T-helper 17 cell (primary cell): ENCODE measurements around the gene ZNF428. TPM values are rescaled to one million over a fixed set of nuclear protein-coding genes. Genes with fewer than 3 reads are reported as not detected.

Experiments used
- ATAC-seq: fragments of 150-1000 bp; cut with Tn5 transposase; 2 replicates; pipeline ENCODE4 v1.10.0; 2021; ENCODE audit warnings: mild to moderate bottlenecking, moderate library complexity
- DNase-seq, 3 donors: peaks; one replicate each; pipeline versions ENCODE4 v3.0.0 to v3.0.0-alpha.2; 2020 to 2021
- H3K9me3 ChIP-seq: one replicate; pipeline ENCODE4 v1.7.0; 2013; ENCODE audit warnings: low read length, mild to moderate bottlenecking; ENCODE audit not compliant: control insufficient read depth, poor library complexity, severe bottlenecking
- H3K27ac Mint-ChIP-seq: one replicate; pipeline ENCODE4 v1.8.0; 2022; ENCODE audit warnings: mild to moderate bottlenecking, moderate library complexity, mixed read lengths
- H3K27me3 Mint-ChIP-seq: one replicate; pipeline ENCODE4 v1.8.0; 2022; ENCODE audit warnings: mixed read lengths
- H3K36me3 Mint-ChIP-seq: one replicate; pipeline ENCODE4 v1.8.0; 2022; ENCODE audit warnings: low read depth, mixed read lengths
- H3K4me1 Mint-ChIP-seq: one replicate; pipeline ENCODE4 v1.8.0; 2022; ENCODE audit warnings: mild to moderate bottlenecking, mixed read lengths
- H3K4me3 Mint-ChIP-seq: one replicate; pipeline ENCODE4 v1.8.0; 2022; ENCODE audit warnings: mild to moderate bottlenecking, moderate library complexity, mixed read lengths
- total RNA-seq, 4 donors: library from RNA in 2 of 4; stranded (reverse) in 2 of 4; gene quantifications; one replicate each; pipeline ENCODE4 v1.2.3 and lab custom pipeline; 2022 to 2026

The ZNF428 gene
- total RNA-seq, 2 donors from 2014 or later: 23.8 to 26.3 TPM

- peak overlapping the region; percentile 21 for H3K4me3 Mint-ChIP-seq
- peaks cover 6% of the 10 kb centered on the region for H3K36me3 Mint-ChIP-seq
- ATAC-seq: no peak
- H3K27ac Mint-ChIP-seq: no peak overlapping the region
- H3K27me3 Mint-ChIP-seq: no peaks in the 10 kb centered on the region
- DNase-seq: no peak
- no peaks in the 10 kb centered on the region for H3K9me3 ChIP-seq
- peaks cover 28% of the 10 kb centered on the region for H3K4me1 Mint-ChIP-seq
Observed at GRCh38 chr19:43572171-43572588, 47.2 kb downstream of the ZNF428 start.

DNA sequence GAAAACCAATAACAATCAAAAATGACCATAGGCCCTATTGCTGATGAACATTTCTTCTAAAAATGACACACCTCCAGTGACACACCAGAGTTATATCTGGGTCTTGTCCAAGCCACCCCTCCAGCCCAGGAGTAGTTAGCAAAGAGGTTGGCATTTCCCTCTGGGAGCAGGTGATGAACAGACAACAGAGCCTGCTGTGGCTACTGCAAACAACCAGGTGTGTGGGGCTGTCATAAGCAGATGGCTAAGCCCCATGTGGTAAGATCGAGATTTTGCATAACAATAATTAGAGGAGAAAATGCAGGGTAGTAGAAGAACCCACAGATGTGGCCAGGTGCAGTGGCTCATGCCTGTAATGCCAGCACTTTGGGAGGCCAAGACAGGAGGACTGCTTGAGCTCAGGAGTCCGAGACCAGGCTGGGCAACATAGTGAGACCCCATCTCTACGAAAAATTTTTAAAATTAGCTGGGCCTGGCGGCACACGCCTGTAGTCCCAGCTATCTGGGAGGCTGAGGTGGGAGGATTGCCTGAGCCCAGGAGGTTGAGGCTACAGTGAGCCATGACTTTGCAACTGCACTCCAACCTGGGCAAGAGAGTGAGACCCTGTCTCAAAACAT, 49.1 kb downstream of the ZNF428 start:
- ATAC-seq: no peak
- H3K9me3 ChIP-seq: no peaks in the 10 kb centered on the region
- DNase-seq: no peak
- Mint-ChIP-seq H3K27ac (peak overlapping the region; percentile 49), H3K4me1 (peaks cover 23% of the 10 kb centered on the region), H3K36me3 (peaks cover 8% of the 10 kb centered on the region), H3K4me3 (no peak overlapping the region), H3K27me3 (no peaks in the 10 kb centered on the region)

- H3K27me3 Mint-ChIP-seq: no peaks in the 10 kb centered on the region
- no peak for ATAC-seq
- no peak overlapping the region for H3K4me3 Mint-ChIP-seq
- no peaks in the 10 kb centered on the region for H3K9me3 ChIP-seq
- H3K4me1 Mint-ChIP-seq: peaks cover 22% of the 10 kb centered on the region
- no peak for DNase-seq
- H3K36me3 Mint-ChIP-seq: peaks cover 8% of the 10 kb centered on the region
- peak overlapping the region; percentile 49 for H3K27ac Mint-ChIP-seq
Observed at GRCh38 chr19:43569657-43570056, 49.8 kb downstream of the ZNF428 start.

GRCh38 chr19:43564800-43565199, 54.6 kb downstream of the ZNF428 start:
- Mint-ChIP-seq H3K27me3 (no peaks in the 10 kb centered on the region), H3K4me3 (no peak overlapping the region), H3K36me3 (peaks cover 3% of the 10 kb centered on the region), H3K4me1 (peaks cover 40% of the 10 kb centered on the region), H3K27ac (peak overlapping the region; percentile 96)
- DNase-seq (no peak), ATAC-seq (no peak)
- no peaks in the 10 kb centered on the region for H3K9me3 ChIP-seq

GRCh38 chr19:43563816-43564457, 55.5 kb downstream of the ZNF428 start:
- Mint-ChIP-seq H3K27me3 (no peaks in the 10 kb centered on the region), H3K36me3 (peaks cover 3% of the 10 kb centered on the region), H3K27ac (peak overlapping the region; percentile 96), H3K4me3 (peak overlapping the region; percentile 46), H3K4me1 (peaks cover 38% of the 10 kb centered on the region)
- DNase-seq: no peak
- H3K9me3 ChIP-seq: no peaks in the 10 kb centered on the region
- ATAC-seq: no peak

GRCh38 chr19:43562698-43563241, 56.7 kb downstream of the ZNF428 start:
- DNase-seq: peak; percentile 28 to 51 (median 49)
- H3K4me1 Mint-ChIP-seq: peaks cover 38% of the 10 kb centered on the region
- ATAC-seq: peak; percentile 93
- H3K36me3 Mint-ChIP-seq: peaks cover 3% of the 10 kb centered on the region
- no peaks in the 10 kb centered on the region for H3K9me3 ChIP-seq
- peak overlapping the region; percentile 65 for H3K4me3 Mint-ChIP-seq
- no peaks in the 10 kb centered on the region for H3K27me3 Mint-ChIP-seq
- peak overlapping the region; percentile 96 for H3K27ac Mint-ChIP-seq

DNA sequence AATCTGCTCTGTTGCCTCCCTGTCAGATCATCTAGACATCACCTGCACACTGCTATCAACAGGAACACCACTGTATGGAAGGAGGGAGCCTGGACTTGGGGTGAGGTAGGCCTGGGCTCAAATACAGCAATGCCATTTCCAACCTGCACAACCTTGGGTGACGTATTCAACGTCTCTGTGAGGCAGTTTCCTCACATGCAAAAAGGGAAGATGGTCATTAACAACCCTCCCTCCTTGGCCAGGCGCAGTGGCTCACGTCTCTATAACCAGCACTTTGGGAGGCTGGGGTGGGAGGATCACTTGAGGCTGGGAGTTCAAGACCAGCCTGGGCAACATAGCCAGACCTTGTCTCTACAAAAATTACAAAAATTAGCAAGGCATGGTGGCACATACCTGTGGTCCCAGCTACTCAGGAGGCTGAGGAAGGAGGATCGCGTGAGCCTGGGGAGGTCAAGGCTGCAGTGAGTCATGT, 57.2 kb downstream of the ZNF428 start:
- no peak for ATAC-seq
- Mint-ChIP-seq H3K36me3 (peaks cover 3% of the 10 kb centered on the region), H3K27me3 (no peaks in the 10 kb centered on the region), H3K27ac (peak overlapping the region; percentile 96), H3K4me1 (peaks cover 38% of the 10 kb centered on the region), H3K4me3 (peak overlapping the region; percentile 65)
- H3K9me3 ChIP-seq: no peaks in the 10 kb centered on the region
- no peak for DNase-seq

GRCh38 chr19:43561139-43561970, 58.1 kb downstream of the ZNF428 start:
- H3K4me3 Mint-ChIP-seq: no peak overlapping the region
- DNase-seq (no peak), ATAC-seq (no peak)
- peaks cover 36% of the 10 kb centered on the region for H3K4me1 Mint-ChIP-seq
- H3K27ac Mint-ChIP-seq: peak overlapping the region; percentile 96
- H3K36me3 Mint-ChIP-seq: peaks cover 2% of the 10 kb centered on the region
- H3K27me3 Mint-ChIP-seq: no peaks in the 10 kb centered on the region
- H3K9me3 ChIP-seq: no peaks in the 10 kb centered on the region

GRCh38 chr19:43560687-43561086, 58.7 kb downstream of the ZNF428 start:
- ATAC-seq (no peak), DNase-seq (no peak)
- Mint-ChIP-seq H3K36me3 (peaks cover 2% of the 10 kb centered on the region), H3K4me3 (no peak overlapping the region), H3K27me3 (no peaks in the 10 kb centered on the region), H3K27ac (peak overlapping the region; percentile 96), H3K4me1 (peaks cover 36% of the 10 kb centered on the region)
- H3K9me3 ChIP-seq: no peaks in the 10 kb centered on the region

Other genes with a start within 250 kb of the ZNF428 start
- gene TEX101, start 204.7 kb downstream of the ZNF428 start, total RNA-seq: not detected
- 1 to 10 TPM; 5.1 to 7.4 TPM for gene LYPD3, start 154.0 kb downstream of the ZNF428 start, total RNA-seq
- 10 to 100 TPM; 24.2 to 40.5 TPM for gene PHLDB3, start 114.9 kb downstream of the ZNF428 start, total RNA-seq
- 10 to 100 TPM; 21.0 to 30.3 TPM for gene ETHE1, start 92.4 kb downstream of the ZNF428 start, total RNA-seq
- gene ZNF575, start 86.4 kb downstream of the ZNF428 start, total RNA-seq: 1 to 10 TPM; 4.0 to 4.3 TPM
- 10 to 100 TPM; 37.9 to 38.9 TPM for gene XRCC1, start 44.1 kb downstream of the ZNF428 start, total RNA-seq
- 1 to 10 TPM in 1 of 2 donors, under 1 TPM in 1; 0.52 to 1.5 TPM for gene PINLYP, start 43.8 kb downstream of the ZNF428 start, total RNA-seq
- gene IRGQ, start 23.5 kb downstream of the ZNF428 start, total RNA-seq: 10 to 100 TPM; 49.9 to 51.1 TPM
- gene ZNF576, start 23.0 kb downstream of the ZNF428 start, total RNA-seq: 10 to 100 TPM in 1 of 2 donors, 1 to 10 TPM in 1; 7.9 to 11.1 TPM
- gene SRRM5, start 7.5 kb downstream of the ZNF428 start, total RNA-seq: under 1 TPM; 0.40 to 0.60 TPM
- gene CADM4, start 20.2 kb upstream of the ZNF428 start, total RNA-seq: under 1 TPM; 0.40 to 0.91 TPM
- gene PLAUR, start 50.5 kb upstream of the ZNF428 start, total RNA-seq: 10 to 100 TPM; 21.1 to 35.8 TPM
- gene IRGC, start 96.4 kb upstream of the ZNF428 start, total RNA-seq: not detected
- gene SMG9, start 135.3 kb upstream of the ZNF428 start, total RNA-seq: 10 to 100 TPM; 35.6 to 44.4 TPM
- 10 to 100 TPM; 46.4 to 63.1 TPM for gene KCNN4, start 161.3 kb upstream of the ZNF428 start, total RNA-seq
- under 1 TPM in 1 of 2 donors, not detected in 1; 0.45 TPM for gene LYPD5, start 182.8 kb upstream of the ZNF428 start, total RNA-seq
- gene ZNF283, start 207.7 kb upstream of the ZNF428 start, total RNA-seq: 1 to 10 TPM; 4.4 to 6.9 TPM